H1 (cell line): ENCODE data around the gene VWF. TPM values are rescaled to one million over a fixed set of nuclear protein-coding genes. Genes with fewer than 3 reads are reported as not detected.

ENCODE experiments used
- CTCF ChIA-PET: fragments of 300-600 bp; sonication (Branson Sonifier 250); formaldehyde crosslinking; loops from one replicate; lab custom pipeline; 2021; ENCODE audit not compliant: partially characterized antibody; lab: Charles Lee
- POLR2A ChIA-PET: fragments of 300-600 bp; sonication (Branson Sonifier 250); formaldehyde crosslinking; loops from one replicate; lab custom pipeline; 2021; ENCODE audit warnings: inconsistent platforms; ENCODE audit not compliant: partially characterized antibody; lab: Charles Lee
- DNase-seq, 2 experiments: peaks; one replicate each; pipeline versions ENCODE4 v3.0.0 to v3.0.0-alpha.2; 2010 to 2022; ENCODE audit warnings: low spot score in 2 of 2, low read depth in 1 of 2, mixed read lengths in 1 of 2
- FAIRE-seq: peaks from 2 replicates; lab custom pipeline; 2011; peaks lifted over from hg19 to GRCh38; lab: Jason Lieb, UNC
- H2AFZ ChIP-seq: 2 replicates; pipeline ENCODE4 v1.8.1; 2012; ENCODE audit warnings: low read length, inconsistent platforms
- H2AK5ac ChIP-seq: 2 replicates; pipeline ENCODE4 v1.6.1; 2013; ENCODE audit warnings: low read depth, low read length
- H2BK120ac ChIP-seq: replicated peaks from 2 replicates; pipeline ENCODE3; 2013; ENCODE audit warnings: low read depth, low read length, inconsistent platforms
- H2BK12ac ChIP-seq: 2 replicates; pipeline ENCODE4 v1.6.1; 2013; ENCODE audit warnings: low read depth, low read length
- H2BK15ac ChIP-seq: 2 replicates; pipeline ENCODE4 v1.6.1; 2013; ENCODE audit warnings: low read length
- H2BK20ac ChIP-seq: 2 replicates; pipeline ENCODE4 v1.6.1; 2013; ENCODE audit warnings: low read length
- H2BK5ac ChIP-seq: 2 replicates; pipeline ENCODE4 v1.6.1; 2013; ENCODE audit warnings: low read depth, low read length
- H3K14ac ChIP-seq: 2 replicates; pipeline ENCODE4 v1.6.1; 2013; ENCODE audit warnings: inconsistent platforms; ENCODE audit not compliant: insufficient read length
- H3K18ac ChIP-seq: 2 replicates; pipeline ENCODE4 v1.6.1; 2013; ENCODE audit warnings: low read length; ENCODE audit errors: extremely low read depth
- H3K23ac ChIP-seq: 2 replicates; pipeline ENCODE4 v1.6.1; 2013; ENCODE audit warnings: inconsistent platforms; ENCODE audit not compliant: insufficient read length
- H3K23me2 ChIP-seq: 2 replicates; pipeline ENCODE4 v1.6.1; 2013; ENCODE audit warnings: low read depth, low read length
- H3K27ac ChIP-seq: 2 replicates; pipeline ENCODE4 v1.6.1; 2011; ENCODE audit warnings: low read depth, low read length, inconsistent platforms
- H3K27me3 ChIP-seq, 4 experiments: replicated peaks in 1 of 4; 1 replicate in 1 of 4; 2 replicates in 3 of 4; pipeline versions ENCODE4 v1.6.1 to v1.8.1; 2011 to 2013; ENCODE audit warnings: low read length in 3 of 4, mild to moderate bottlenecking in 3 of 4, inconsistent platforms in 2 of 4, mixed read lengths in 2 of 4, moderate library complexity in 1 of 4; ENCODE audit not compliant: control insufficient read depth in 3 of 4, insufficient read depth in 3 of 4; ENCODE audit errors: extremely low read depth in 1 of 4
- H3K36me3 ChIP-seq, 4 experiments: 2 replicates each; pipeline versions ENCODE4 v1.6.1 to v1.8.1; 2011 to 2013; ENCODE audit warnings: mild to moderate bottlenecking in 4 of 4, low read length in 3 of 4, moderate library complexity in 2 of 4, control low read depth in 1 of 4, inconsistent platforms in 1 of 4; ENCODE audit not compliant: insufficient read depth in 4 of 4, control insufficient read depth in 2 of 4
- H3K4ac ChIP-seq: replicated peaks from 2 replicates; pipeline ENCODE3; 2013; ENCODE audit warnings: low read length, low read depth, mixed read lengths, inconsistent platforms; ENCODE audit not compliant: insufficient read length
- H3K4me1 ChIP-seq, 4 experiments: replicated peaks in 1 of 4; 1 replicate in 1 of 4; 2 replicates in 3 of 4; pipeline versions ENCODE4 v1.6.1 to v1.8.1; 2011 to 2013; ENCODE audit warnings: low read length in 3 of 4, inconsistent platforms in 2 of 4, mixed read lengths in 1 of 4; ENCODE audit not compliant: insufficient read depth in 4 of 4, control insufficient read depth in 3 of 4
- H3K4me2 ChIP-seq, 2 experiments: 2 replicates each; pipeline versions ENCODE4 v1.6.1 to v1.8.1; 2011 to 2013; ENCODE audit warnings: low read depth in 2 of 2, low read length in 2 of 2, control low read depth in 1 of 2, inconsistent platforms in 1 of 2, mild to moderate bottlenecking in 1 of 2; ENCODE audit not compliant: insufficient read depth in 1 of 2
- H3K4me3 ChIP-seq, 4 experiments: fragments of 200-600, 300-600 bp in 1 of 4; sonication (generic), shearing (Covaris generic), sonication (Bioruptor Twin) in 1 of 4; 2 replicates each; pipeline versions ENCODE4 v1.5.1 to v1.8.1; 2011 to 2016; ENCODE audit warnings: low read length in 4 of 4, low read depth in 3 of 4, control low read depth in 2 of 4, inconsistent platforms in 2 of 4, mild to moderate bottlenecking in 2 of 4, mixed read lengths in 1 of 4, moderate library complexity in 1 of 4; ENCODE audit not compliant: insufficient read depth in 2 of 4; ENCODE audit errors: extremely low read depth in 1 of 4
- H3K56ac ChIP-seq: replicated peaks from 2 replicates; pipeline ENCODE3; 2013; ENCODE audit warnings: low read depth, mild to moderate bottlenecking, mixed read lengths, low read length, inconsistent platforms; ENCODE audit not compliant: insufficient read length
- H3K79me1 ChIP-seq: 2 replicates; pipeline ENCODE4 v1.6.1; 2013; ENCODE audit warnings: low read depth, low read length, control low read depth
- H3K79me2 ChIP-seq, 2 experiments: 2 replicates each; pipeline versions ENCODE4 v1.6.1 to v1.8.1; 2012 to 2013; ENCODE audit warnings: low read length in 2 of 2, mild to moderate bottlenecking in 2 of 2, inconsistent platforms in 1 of 2; ENCODE audit not compliant: insufficient read depth in 2 of 2, control insufficient read depth in 1 of 2
- H3K9ac ChIP-seq, 4 experiments: replicated peaks in 1 of 4; 1 replicate in 1 of 4; 2 replicates in 3 of 4; pipeline versions ENCODE4 v1.6.1 to v1.8.1; 2011 to 2013; ENCODE audit warnings: low read depth in 3 of 4, low read length in 3 of 4, control low read depth in 2 of 4, mild to moderate bottlenecking in 2 of 4, moderate library complexity in 2 of 4, inconsistent platforms in 1 of 4; ENCODE audit errors: extremely low read depth in 1 of 4
- H3K9me3 ChIP-seq, 2 experiments: 2 replicates each; pipeline versions ENCODE4 v1.6.1 to v1.8.1; 2012 to 2013; ENCODE audit warnings: mild to moderate bottlenecking in 2 of 2, moderate library complexity in 2 of 2, control low read depth in 1 of 2, inconsistent platforms in 1 of 2, low read depth in 1 of 2, low read length in 1 of 2, mixed read lengths in 1 of 2; ENCODE audit not compliant: insufficient read depth in 2 of 2
- H4K20me1 ChIP-seq, 2 experiments: replicated peaks in 1 of 2; 2 replicates each; pipeline versions ENCODE3 to v1.8.1; 2011 to 2013; ENCODE audit warnings: inconsistent platforms in 2 of 2, low read length in 2 of 2, mild to moderate bottlenecking in 1 of 2; ENCODE audit not compliant: insufficient read depth in 2 of 2, control insufficient read depth in 1 of 2
- H4K5ac ChIP-seq: 2 replicates; pipeline ENCODE4 v1.6.1; 2013; ENCODE audit warnings: low read length, low read depth, mixed read lengths, inconsistent platforms; ENCODE audit not compliant: insufficient read length
- H4K8ac ChIP-seq: 2 replicates; pipeline ENCODE4 v1.8.0; 2013; ENCODE audit warnings: mild to moderate bottlenecking, moderate library complexity, low read length, inconsistent platforms; ENCODE audit not compliant: insufficient read depth; ENCODE audit errors: extremely low read depth
- H4K91ac ChIP-seq: replicated peaks from 2 replicates; pipeline ENCODE3; 2013; ENCODE audit warnings: low read length, mixed read lengths, inconsistent platforms; ENCODE audit not compliant: insufficient read length
- WGBS, 2 experiments: shearing (Covaris generic) in 1 of 2; methylation state at CpG; one replicate each; pipeline versions ENCODE4 v1.1.6 to v1.1.7; 2013 to 2015; ENCODE audit warnings: low lambda C conversion rate in 2 of 2, mixed read lengths in 2 of 2, inconsistent platforms in 1 of 2, low coverage in 1 of 2, missing lambda C conversion rate in 1 of 2; ENCODE audit not compliant: insufficient replicate concordance in 2 of 2, insufficient coverage in 1 of 2, insufficient read length in 1 of 2; ENCODE audit errors: extremely low coverage in 1 of 2, missing lambda C conversion rate in 1 of 2; 5-methylcytosine and 5-hydroxymethylcytosine counted together
- polyA plus RNA-seq, 7 experiments: library from polyadenylated mRNA; depleted of rRNA in 3 of 7; stranded (reverse) in 5 of 7; unstranded in 2 of 7; fragments of >200 nt in 5 of 7; fragments of 200-250 nt in 2 of 7; gene quantifications; 1 replicate in 5 of 7; 2 replicates in 1 of 7; 4 replicates in 1 of 7; pipeline versions ENCODE4 v1.2.1 to v1.2.3, GENCODE V29; 2011 to 2013; ENCODE audit warnings: missing spikeins in 2 of 7, mixed read lengths in 2 of 7
- total RNA-seq: library from RNA; stranded (reverse); fragmentation: NEBNext Ultra II Directional; extraction: Animal tissue kit (Norgen Biotek cat#: 25700); gene quantifications from 2 replicates; pipeline ENCODE4 v1.2.1, GENCODE V29; 2021

The VWF gene
- total and polyA plus RNA-seq, 2 of the 8 experiments (the other 6 are each of a cell fraction or from before 2014, with no cell fraction given) = 0.39 to 0.60 TPM

GRCh38 chr12:5963515-5963914 lies 161.0 kb downstream of the VWF start:
- Histone ChIP-seq H2AFZ (no peak overlapping the region), H3K23me2 (no peaks in the 10 kb centered on the region), H3K4ac (no peak overlapping the region), H4K8ac (no peak overlapping the region), H3K23ac (no peak overlapping the region), H2BK5ac (no peak overlapping the region; the same call in 1 of the 2 replicates), H3K79me2 (no peaks in the 10 kb centered on the region), H3K4me2 (no peak overlapping the region), H3K9me3 (no peaks in the 10 kb centered on the region), H2BK120ac (no peak overlapping the region), H3K4me1 (peaks cover 5 to 15% (median 13%) of the 10 kb centered on the region in 4 experiments; a peak in 6 of 7 replicates), H2BK15ac (no peak overlapping the region), H3K4me3 (no peak overlapping the region), H3K27me3 (0 out of 7 replicates have a peak, but pooled peaks cover 0 to 3% (median 0%) of the 10 kb centered on the region in 4 experiments), H3K79me1 (no peaks in the 10 kb centered on the region), H3K18ac (0 out of 2 replicates have a peak overlapping the region, but pooled peaks have one; percentile 4), H4K20me1 (peaks cover 0 to 4% of the 10 kb centered on the region in 2 experiments), H2BK20ac (no peak overlapping the region), H3K36me3 (no peaks in the 10 kb centered on the region), H3K14ac (no peak overlapping the region), H2AK5ac (no peak overlapping the region), H4K91ac (no peak overlapping the region), H3K56ac (no peak overlapping the region), H3K27ac (no peak overlapping the region), H2BK12ac (no peak overlapping the region), H4K5ac (no peak overlapping the region), H3K9ac (no peak overlapping the region)
- FAIRE-seq = no peak
- ChIA-PET POLR2A (no interaction called here), CTCF (interaction anchor here (0.7 to 5.1 kb wide), 6 partner anchors 10 to 219 kb away, joined by 3 to 45 read pairs (median 4); no protein-coding TSS in a partner anchor)
- DNase-seq = no peak
- 85% methylated on average over 7 of the region's 7 CpGs; no CpG with 5 or more reads in 1 of the 2 experiments for WGBS, 2 experiments
